Measurements from ENCODE around the gene AGMO. TPM values are rescaled to one million over a fixed set of nuclear protein-coding genes. Genes with fewer than 3 reads are reported as not detected.

Gene AGMO
- total RNA-seq = under 1 TPM in 3 of 4 donors, not detected in 1; 0.27 to 0.77 (median 0.64) TPM

DNA sequence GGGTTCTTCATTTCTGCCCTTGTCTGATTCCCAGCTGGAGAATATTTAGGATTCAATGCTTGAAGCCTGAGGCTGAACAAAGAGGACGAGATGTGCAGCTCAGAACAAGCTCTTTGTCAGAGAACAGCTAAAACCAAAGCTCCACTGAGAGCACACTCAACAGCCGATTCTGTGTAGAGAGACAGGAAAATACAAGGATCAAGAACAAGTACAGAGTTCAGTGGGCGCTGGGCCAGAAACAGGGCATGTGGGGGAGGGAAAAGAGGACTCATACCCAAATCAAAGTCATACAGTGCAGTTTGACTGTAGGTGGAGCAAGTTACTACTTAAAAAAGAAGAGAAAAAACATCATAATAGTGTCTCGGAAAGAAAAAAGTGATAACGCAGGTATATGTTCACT lies at the start of gene AGMO:
AGMO (minus strand) TSS at position 181 of the 400 bp plus-strand sequence.
- Histone ChIP-seq H3K36me3 (no peaks in the 10 kb centered on the region), H3K27me3 (no peaks in the 10 kb centered on the region), H3K4me3 (peak within 1 kb of the TSS in 1 of 2 donors; percentile 6), H3K9me3 (peaks cover 0 to 6% (median 0%) of the 10 kb centered on the region in 3 donors), H3K4me1 (peaks cover 0 to 19% (median 2%) of the 10 kb centered on the region in 3 donors), H3K27ac (peak within 1 kb of the TSS; percentile 12 to 54 (median 48))
- TF ChIP-seq EP300 (IDR thresholded peaks at IDR 0.05) = no peak
- TF ChIP-seq, protein P1, sequence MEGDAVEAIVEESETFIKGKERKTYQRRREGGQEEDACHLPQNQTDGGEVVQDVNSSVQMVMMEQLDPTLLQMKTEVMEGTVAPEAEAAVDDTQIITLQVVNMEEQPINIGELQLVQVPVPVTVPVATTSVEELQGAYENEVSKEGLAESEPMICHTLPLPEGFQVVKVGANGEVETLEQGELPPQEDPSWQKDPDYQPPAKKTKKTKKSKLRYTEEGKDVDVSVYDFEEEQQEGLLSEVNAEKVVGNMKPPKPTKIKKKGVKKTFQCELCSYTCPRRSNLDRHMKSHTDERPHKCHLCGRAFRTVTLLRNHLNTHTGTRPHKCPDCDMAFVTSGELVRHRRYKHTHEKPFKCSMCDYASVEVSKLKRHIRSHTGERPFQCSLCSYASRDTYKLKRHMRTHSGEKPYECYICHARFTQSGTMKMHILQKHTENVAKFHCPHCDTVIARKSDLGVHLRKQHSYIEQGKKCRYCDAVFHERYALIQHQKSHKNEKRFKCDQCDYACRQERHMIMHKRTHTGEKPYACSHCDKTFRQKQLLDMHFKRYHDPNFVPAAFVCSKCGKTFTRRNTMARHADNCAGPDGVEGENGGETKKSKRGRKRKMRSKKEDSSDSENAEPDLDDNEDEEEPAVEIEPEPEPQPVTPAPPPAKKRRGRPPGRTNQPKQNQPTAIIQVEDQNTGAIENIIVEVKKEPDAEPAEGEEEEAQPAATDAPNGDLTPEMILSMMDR (IDR thresholded peaks at IDR 0.05) = peak in 1 of 4 experiments; percentile 20
- WGBS, 2 donors (ENCODE audit: low coverage in 1 of 2) = 47 to 52% methylated on average over 4 to 5 of the region's 5 CpGs
- peak; percentile 43 for ATAC-seq

DNA sequence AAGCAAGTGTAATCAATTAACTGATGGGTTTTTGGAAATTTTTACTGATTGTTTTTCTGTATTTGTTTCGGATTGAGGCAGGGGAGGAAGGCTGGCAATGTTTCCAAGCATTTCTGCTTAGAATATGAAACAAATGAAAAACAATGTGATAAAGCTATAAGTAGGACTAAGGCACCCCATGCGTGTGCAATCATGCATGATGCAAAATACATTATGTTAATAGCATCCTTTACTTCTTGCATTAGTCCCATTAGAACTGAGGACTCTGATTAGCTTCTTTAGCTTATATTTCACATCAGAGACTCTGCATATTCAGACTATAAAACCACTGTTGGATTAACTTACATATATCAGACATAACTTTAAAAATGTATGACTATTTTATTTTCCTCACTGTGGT lies 48.7 kb upstream of the AGMO start:
- H3K4me3 ChIP-seq = no peak overlapping the region
- no peaks in the 10 kb centered on the region for H3K9me3 ChIP-seq
- H3K27me3 ChIP-seq = no peaks in the 10 kb centered on the region
- no peak for ATAC-seq
- 86 to 100% methylated on average over 2 of the region's 2 CpGs for WGBS, 2 donors (ENCODE audit: low coverage in 1 of 2)
- no peak overlapping the region for H3K27ac ChIP-seq
- no peaks in the 10 kb centered on the region for H3K36me3 ChIP-seq
- no peaks in the 10 kb centered on the region for H3K4me1 ChIP-seq
- TF ChIP-seq POLR2AphosphoS5 (IDR thresholded peaks at IDR 0.05) (no peak), POLR2A (IDR thresholded peaks at IDR 0.05) (no peak), EP300 (IDR thresholded peaks at IDR 0.05) (no peak)
- TF ChIP-seq, protein P1 (IDR thresholded peaks at IDR 0.05) = no peak

DNA sequence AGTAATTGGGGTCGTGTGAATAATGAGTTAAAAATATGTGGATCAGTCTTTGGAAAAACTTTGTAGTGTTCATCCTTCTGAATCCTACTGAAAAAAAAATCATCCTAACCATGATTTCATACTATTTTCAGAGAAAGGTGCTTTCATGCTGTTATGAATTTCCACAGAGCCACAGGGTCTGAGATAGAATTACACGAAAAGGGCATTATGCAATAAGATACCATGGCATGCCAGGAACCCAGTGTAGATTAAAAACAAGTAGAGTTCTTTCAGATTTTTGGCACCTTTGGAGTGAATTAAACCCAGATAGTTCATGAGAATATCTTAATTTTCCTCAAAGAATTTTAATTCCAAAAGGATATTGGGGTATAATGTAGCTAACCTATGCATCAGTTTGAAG lies 47.5 kb upstream of the AGMO start:
- WGBS, 2 donors (ENCODE audit: low coverage in 1 of 2) = 75 to 81% methylated on average over 2 of the region's 2 CpGs
- TF ChIP-seq, protein P1 (IDR thresholded peaks at IDR 0.05) = no peak
- TF ChIP-seq POLR2AphosphoS5 (IDR thresholded peaks at IDR 0.05) = no peak
- TF ChIP-seq POLR2A (IDR thresholded peaks at IDR 0.05) = no peak
- TF ChIP-seq EP300 (IDR thresholded peaks at IDR 0.05) = no peak
- ATAC-seq = no peak
- Histone ChIP-seq H3K4me1 (no peaks in the 10 kb centered on the region), H3K27ac (no peak overlapping the region), H3K27me3 (no peaks in the 10 kb centered on the region), H3K36me3 (no peaks in the 10 kb centered on the region), H3K9me3 (no peaks in the 10 kb centered on the region), H3K4me3 (no peak overlapping the region)

DNA sequence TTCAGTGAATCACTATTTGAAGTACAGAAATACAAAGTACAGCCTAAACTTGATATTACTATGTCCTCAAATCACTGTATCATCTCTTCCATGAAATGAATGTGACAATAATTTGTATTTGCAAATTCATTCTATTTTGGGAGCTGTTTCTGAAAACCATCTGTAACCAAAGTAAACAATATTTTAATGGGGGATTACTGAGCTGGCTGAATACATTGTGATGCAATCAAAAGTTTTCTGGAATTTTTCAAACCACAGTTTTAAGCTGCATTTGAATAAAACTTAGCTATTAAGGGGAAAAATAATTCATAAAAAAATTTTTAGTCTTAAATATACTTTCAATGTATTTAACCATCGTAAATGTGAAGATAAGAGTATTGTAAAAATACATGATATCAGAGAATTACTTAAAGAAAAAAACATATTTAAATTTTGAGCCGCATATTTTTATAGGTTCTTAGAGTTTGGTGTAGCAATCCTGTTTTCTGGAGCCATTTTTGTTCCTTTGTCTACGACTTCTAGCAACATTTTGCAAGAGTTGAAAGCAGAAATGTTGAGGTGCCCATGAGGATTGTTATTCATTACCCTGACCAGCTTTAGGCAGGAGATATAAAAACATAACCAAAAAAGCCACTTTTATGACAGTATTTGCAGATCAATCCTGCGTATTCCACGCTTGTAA lies 45.9 kb upstream of the AGMO start:
- WGBS, 2 donors (ENCODE audit: low coverage in 1 of 2) = 80 to 85% methylated on average over 5 of the region's 5 CpGs
- H3K4me1 ChIP-seq = no peaks in the 10 kb centered on the region

More for the DNA sequence above, 45.9 kb upstream of the AGMO start:
- no peak overlapping the region for H3K27ac ChIP-seq
- ATAC-seq = no peak
- H3K9me3 ChIP-seq = no peaks in the 10 kb centered on the region
- H3K4me3 ChIP-seq = no peak overlapping the region
- TF ChIP-seq POLR2AphosphoS5 (IDR thresholded peaks at IDR 0.05) (no peak), EP300 (IDR thresholded peaks at IDR 0.05) (no peak), POLR2A (IDR thresholded peaks at IDR 0.05) (no peak)
- TF ChIP-seq, protein P1 (IDR thresholded peaks at IDR 0.05) = no peak
- H3K27me3 ChIP-seq = no peaks in the 10 kb centered on the region
- no peaks in the 10 kb centered on the region for H3K36me3 ChIP-seq

All from gastroesophageal sphincter (tissue), 4 donors.